Neural cell (in vitro differentiated cells): ENCODE data around the gene YIPF1.

ENCODE experiments used
- CTCF ChIP-seq: fragments of 450-650 bp; IDR thresholded peaks from 2 replicates; pipeline ENCODE4 v1.5.1; 2014; ENCODE audit warnings: antibody characterized with exemption, mild to moderate bottlenecking, moderate library complexity; ENCODE audit not compliant: poor library complexity, severe bottlenecking
- EP300 ChIP-seq: fragments of 450-650 bp; conservative IDR thresholded peaks from 2 replicates; pipeline ENCODE4 v1.6.1; 2014; ENCODE audit warnings: antibody characterized with exemption, mild to moderate bottlenecking, moderate library complexity; ENCODE audit not compliant: poor library complexity, severe bottlenecking
- EZH2 ChIP-seq: fragments of 200-600, 300-800 bp; shearing (Covaris generic), sonication (generic); IDR thresholded peaks from 2 replicates; pipeline ENCODE4 v1.6.1; 2014; ENCODE audit warnings: antibody characterized with exemption, low read length, borderline replicate concordance, mild to moderate bottlenecking; ENCODE audit not compliant: insufficient read depth, poor library complexity, severe bottlenecking
- MXI1 ChIP-seq: fragments of 450-650 bp; conservative IDR thresholded peaks from 2 replicates; pipeline ENCODE4 v1.6.1; 2014; ENCODE audit warnings: antibody characterized with exemption, mild to moderate bottlenecking; ENCODE audit not compliant: poor library complexity, severe bottlenecking
- POLR2AphosphoS5 ChIP-seq: IDR thresholded peaks from 2 replicates; pipeline ENCODE4 v1.6.1; 2012
- RAD21 ChIP-seq: fragments of 450-650 bp; conservative IDR thresholded peaks from 2 replicates; pipeline ENCODE4 v1.6.1; 2014; ENCODE audit warnings: antibody characterized with exemption, mild to moderate bottlenecking, moderate library complexity
- REST ChIP-seq: IDR thresholded peaks from 2 replicates; pipeline ENCODE4 v1.6.1; 2012; ENCODE audit warnings: borderline replicate concordance
- SMC3 ChIP-seq: fragments of 450-650 bp; conservative IDR thresholded peaks from 2 replicates; pipeline ENCODE4 v1.6.1; 2014; ENCODE audit warnings: antibody characterized with exemption, mild to moderate bottlenecking, moderate library complexity; ENCODE audit not compliant: poor library complexity
- TAF1 ChIP-seq: IDR thresholded peaks from 2 replicates; pipeline ENCODE4 v1.6.1; 2012; ENCODE audit warnings: low read depth

- TF ChIP-seq CTCF (no peak), EP300 (no peak), EZH2 (no peak), POLR2AphosphoS5 (no peak), MXI1 (no peak), RAD21 (no peak), REST (no peak), SMC3 (no peak), TAF1 (no peak)
These were observed 85.4 kb downstream of the YIPF1 start for GRCh38 chr1:53804181-53804580.
